Ureter (tissue), 1 donor: ENCODE data around the gene ZSCAN31. TPM values are rescaled to one million over a fixed set of nuclear protein-coding genes. Genes with fewer than 3 reads are reported as not detected.

Source experiments
- DNase-seq: peaks from one replicate; pipeline ENCODE4 v3.0.0-alpha.2; 2020; ENCODE audit warnings: low spot score
- total RNA-seq: library from RNA; stranded (reverse); gene quantifications from one replicate; pipeline ENCODE4 v1.2.4, GENCODE V29; 2023
- donor health status: DM: yes; HTN: yes; CAD: no.

The ZSCAN31 gene
- total RNA-seq, 1 donor from 2014 or later, result 13.9 TPM

GRCh38 chr6:28353356-28353755 lies 17.4 kb upstream of the ZSCAN31 start:
- no peak for DNase-seq

GRCh38 chr6:28351493-28351925 lies 15.6 kb upstream of the ZSCAN31 start:
- no peak for DNase-seq

GRCh38 chr6:28351087-28351486 lies 15.1 kb upstream of the ZSCAN31 start:
- no peak for DNase-seq

GRCh38 chr6:28349892-28350737 lies 14.2 kb upstream of the ZSCAN31 start, which contains the start of gene ZKSCAN3:
ZKSCAN3 (plus strand) TSS chr6:28349947; CDS start chr6:28359587, 9,640 bp downstream.
- peak; percentile 88 for DNase-seq

- DNase-seq, result no peak
Measured at GRCh38 chr6:28349344-28349891, 13.5 kb upstream of the ZSCAN31 start.

- DNase-seq, result no peak
Measured at GRCh38 chr6:28347119-28347518, 11.2 kb upstream of the ZSCAN31 start.

GRCh38 chr6:28345201-28345600 lies 9.3 kb upstream of the ZSCAN31 start:
- DNase-seq, result no peak

GRCh38 chr6:28343898-28344677 lies 8.1 kb upstream of the ZSCAN31 start:
- DNase-seq, result no peak

GRCh38 chr6:28340310-28341095 lies 4.6 kb upstream of the ZSCAN31 start:
- no peak for DNase-seq

GRCh38 chr6:28337121-28337520 lies 1.2 kb upstream of the ZSCAN31 start:
- no peak for DNase-seq

- DNase-seq, result peak; percentile 62
Measured at GRCh38 chr6:28336284-28337120, 554 bp upstream of the ZSCAN31 start.

GRCh38 chr6:28335040-28335563 lies 846 bp downstream of the ZSCAN31 start:
- DNase-seq, result no peak

- no peak for DNase-seq
Measured at GRCh38 chr6:28334286-28335039, 1.5 kb downstream of the ZSCAN31 start.

GRCh38 chr6:28333599-28334018 lies 2.3 kb downstream of the ZSCAN31 start:
- no peak for DNase-seq

- no peak for DNase-seq
Measured at GRCh38 chr6:28333047-28333446, 2.9 kb downstream of the ZSCAN31 start.

GRCh38 chr6:28330041-28330440 lies 5.9 kb downstream of the ZSCAN31 start:
- DNase-seq, result no peak

- DNase-seq, result no peak
Measured at GRCh38 chr6:28326371-28326948, 9.5 kb downstream of the ZSCAN31 start.

- DNase-seq, result no peak
Measured at GRCh38 chr6:28323813-28324424, 12.0 kb downstream of the ZSCAN31 start.

- DNase-seq, result no peak
Measured at GRCh38 chr6:28322661-28323060, 13.3 kb downstream of the ZSCAN31 start.
